CD4-positive, alpha-beta T cell treated with Interleukin-2 at 100 ng/mL for 4 hours (primary cell): ENCODE measurements around the gene NEIL1.
"Not testable (repeated sequence)": the region's sequence is repeated elsewhere in the genome, so short reads cannot be mapped to it uniquely, and the experiment has no call there.

Experiments
- DNase-seq: peaks from one replicate; pipeline ENCODE4 v3.0.0-alpha.2; 2020; ENCODE audit warnings: low spot score

NEIL1 gene

GRCh38 chr15:75380773-75381172 lies 33.9 kb downstream of the NEIL1 start:
- no peak for DNase-seq

DNA sequence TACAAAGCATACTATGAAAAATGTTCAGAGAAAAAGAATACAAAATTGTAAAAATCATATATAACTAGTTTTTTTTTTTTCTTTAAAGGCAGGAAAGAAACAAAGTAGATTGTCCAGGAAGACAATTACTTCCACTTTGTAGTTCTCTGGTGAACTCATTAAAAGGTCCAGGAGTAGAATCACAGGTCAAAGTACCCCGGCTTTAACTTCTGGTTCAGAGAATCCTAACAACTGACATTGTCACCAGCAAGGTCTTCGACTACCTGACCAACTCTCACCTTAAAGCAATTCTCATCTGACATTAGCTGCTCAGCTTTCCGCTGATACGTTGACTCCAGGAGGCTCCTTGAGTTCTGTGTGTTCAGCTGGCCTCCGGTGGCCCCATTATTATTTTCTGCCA lies 37.1 kb downstream of the NEIL1 start:
- not testable (repeated sequence) for DNase-seq

DNA sequence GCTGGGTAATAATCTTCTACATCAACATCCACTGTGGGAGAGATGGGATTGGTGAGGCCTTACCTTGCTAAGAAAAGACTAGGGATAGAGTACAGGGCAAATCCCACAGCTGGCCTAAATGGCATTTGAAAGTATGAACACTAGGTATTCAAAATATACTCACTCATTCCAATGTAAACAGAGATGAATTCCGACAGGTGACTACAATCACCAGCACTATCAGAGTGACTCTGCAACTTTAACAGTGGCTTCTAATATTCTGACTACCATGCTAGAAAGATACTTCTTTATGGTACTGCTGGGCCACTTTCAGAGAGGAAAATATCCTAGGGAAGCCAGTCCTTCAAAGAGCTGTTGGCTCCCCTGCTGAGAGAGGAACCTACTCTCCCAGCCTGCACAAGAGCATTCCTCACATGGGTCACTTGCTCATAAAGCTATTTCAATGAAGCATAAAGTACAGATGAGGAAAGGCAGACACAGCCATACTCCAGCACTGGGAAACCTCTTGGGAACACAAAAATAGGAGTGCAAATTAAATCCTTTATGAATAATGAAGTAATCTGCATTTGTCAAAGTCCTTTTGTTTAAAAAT lies 43.0 kb downstream of the NEIL1 start:
- DNase-seq = no peak

DNA sequence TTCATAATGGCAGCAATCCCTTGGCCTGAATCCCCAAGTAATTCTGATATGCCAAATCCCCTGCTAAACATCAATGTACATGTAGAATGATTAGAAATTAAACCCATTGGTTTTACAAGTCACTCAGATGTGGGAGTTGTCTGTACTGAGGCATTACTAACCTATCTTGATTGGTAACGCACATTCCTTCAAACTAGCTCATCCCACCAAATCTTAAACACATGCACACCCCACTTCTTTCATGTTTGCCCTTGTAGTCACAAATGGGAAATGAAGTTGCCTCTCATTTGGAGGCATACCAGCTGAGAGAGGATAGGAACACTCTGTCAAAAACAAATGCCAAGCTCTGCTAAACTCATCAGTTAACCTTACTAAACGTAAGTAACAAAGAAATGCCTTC lies 50.7 kb downstream of the NEIL1 start:
- DNase-seq = no peak

DNA sequence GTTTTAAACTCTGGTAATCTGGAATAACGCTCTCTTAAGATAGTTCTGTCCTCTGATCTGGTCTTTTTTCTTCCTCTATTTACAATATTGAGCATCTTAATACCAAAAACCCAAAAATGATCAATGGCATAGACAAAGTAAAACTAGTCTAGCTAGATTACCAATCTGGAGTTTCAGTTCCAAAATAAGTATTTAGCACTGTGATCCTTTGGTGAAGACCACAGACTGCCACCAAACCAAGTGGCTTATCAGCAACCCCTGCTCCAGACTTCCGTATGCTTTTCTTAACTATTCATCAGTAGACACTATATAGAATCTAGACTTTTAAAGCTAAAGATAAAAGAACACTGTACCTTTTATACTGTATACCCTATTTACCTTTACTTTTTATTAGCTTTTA lies 57.1 kb downstream of the NEIL1 start:
- DNase-seq = no peak
